ENCODE measurements around the gene CTBP1.

- TF ChIP-seq, protein P1, sequence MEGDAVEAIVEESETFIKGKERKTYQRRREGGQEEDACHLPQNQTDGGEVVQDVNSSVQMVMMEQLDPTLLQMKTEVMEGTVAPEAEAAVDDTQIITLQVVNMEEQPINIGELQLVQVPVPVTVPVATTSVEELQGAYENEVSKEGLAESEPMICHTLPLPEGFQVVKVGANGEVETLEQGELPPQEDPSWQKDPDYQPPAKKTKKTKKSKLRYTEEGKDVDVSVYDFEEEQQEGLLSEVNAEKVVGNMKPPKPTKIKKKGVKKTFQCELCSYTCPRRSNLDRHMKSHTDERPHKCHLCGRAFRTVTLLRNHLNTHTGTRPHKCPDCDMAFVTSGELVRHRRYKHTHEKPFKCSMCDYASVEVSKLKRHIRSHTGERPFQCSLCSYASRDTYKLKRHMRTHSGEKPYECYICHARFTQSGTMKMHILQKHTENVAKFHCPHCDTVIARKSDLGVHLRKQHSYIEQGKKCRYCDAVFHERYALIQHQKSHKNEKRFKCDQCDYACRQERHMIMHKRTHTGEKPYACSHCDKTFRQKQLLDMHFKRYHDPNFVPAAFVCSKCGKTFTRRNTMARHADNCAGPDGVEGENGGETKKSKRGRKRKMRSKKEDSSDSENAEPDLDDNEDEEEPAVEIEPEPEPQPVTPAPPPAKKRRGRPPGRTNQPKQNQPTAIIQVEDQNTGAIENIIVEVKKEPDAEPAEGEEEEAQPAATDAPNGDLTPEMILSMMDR (conservative IDR thresholded peaks at IDR 0.05), result no peak
- no peak for TF ChIP-seq EZH2 (IDR thresholded peaks at IDR 0.05; ENCODE audit: low read depth)
These were observed 38.0 kb downstream of the CTBP1 start for GRCh38 chr4:1210971-1211370.
